SH-SY5Y (cell line): ENCODE measurements around the gene DENND2D.

Source experiments
- GATA2 ChIP-seq: IDR thresholded peaks from 2 replicates; pipeline ENCODE4 v1.6.1; 2011; ENCODE audit warnings: mild to moderate bottlenecking, low read depth, low read length
- GATA3 ChIP-seq: IDR thresholded peaks from 2 replicates; pipeline ENCODE4 v1.6.1; 2011; ENCODE audit warnings: low read depth, mild to moderate bottlenecking, low read length, moderate library complexity

DNA sequence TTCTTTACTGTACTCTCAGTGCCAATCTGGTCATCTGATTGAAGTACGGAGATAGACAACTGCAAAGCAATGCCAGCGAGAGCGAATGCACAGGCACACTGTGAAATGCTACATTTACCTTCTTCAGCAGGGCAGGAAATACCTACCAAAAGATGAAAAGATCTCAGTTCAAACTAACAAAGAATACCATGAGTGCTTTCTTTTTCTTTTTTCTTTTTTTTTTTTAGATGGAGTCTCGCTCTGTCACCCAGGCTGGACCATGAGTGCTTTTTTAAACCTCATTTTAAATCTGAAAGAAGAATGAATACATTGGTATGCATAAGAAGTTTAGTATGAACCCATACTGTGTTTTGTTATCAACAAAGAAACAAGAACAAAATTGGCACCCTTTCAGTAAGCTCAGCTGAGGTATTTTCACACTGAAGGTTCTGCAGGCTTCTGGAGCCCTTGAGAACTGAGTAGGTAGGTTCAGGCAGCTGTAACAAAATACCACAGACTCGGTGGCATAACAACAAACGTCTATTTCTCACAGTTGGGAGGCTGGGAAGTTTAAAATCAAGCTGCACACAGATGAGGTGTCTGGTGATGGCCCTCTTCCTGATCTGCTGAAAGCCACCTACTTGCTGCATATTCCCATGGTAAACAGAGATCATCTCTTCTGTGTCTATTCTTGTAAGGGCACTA, 25.4 kb upstream of the DENND2D start:
- no peak for TF ChIP-seq GATA2
- TF ChIP-seq GATA3 = no peak
